Loucy (cell line): ENCODE data around the gene NKAIN4.

Experiments used
- CTCF ChIP-seq: fragments of 200-600 bp; sonication (generic); conservative IDR thresholded peaks from 2 replicates; pipeline ENCODE4 v1.5.1; 2014; ENCODE audit warnings: mild to moderate bottlenecking, antibody characterized with exemption, low read length
- EZH2phosphoT487 ChIP-seq: fragments of 200-600 bp; IDR thresholded peaks from 2 replicates; pipeline ENCODE4 v1.6.1; 2018; ENCODE audit warnings: antibody characterized with exemption, mild to moderate bottlenecking, moderate library complexity, borderline replicate concordance

DNA sequence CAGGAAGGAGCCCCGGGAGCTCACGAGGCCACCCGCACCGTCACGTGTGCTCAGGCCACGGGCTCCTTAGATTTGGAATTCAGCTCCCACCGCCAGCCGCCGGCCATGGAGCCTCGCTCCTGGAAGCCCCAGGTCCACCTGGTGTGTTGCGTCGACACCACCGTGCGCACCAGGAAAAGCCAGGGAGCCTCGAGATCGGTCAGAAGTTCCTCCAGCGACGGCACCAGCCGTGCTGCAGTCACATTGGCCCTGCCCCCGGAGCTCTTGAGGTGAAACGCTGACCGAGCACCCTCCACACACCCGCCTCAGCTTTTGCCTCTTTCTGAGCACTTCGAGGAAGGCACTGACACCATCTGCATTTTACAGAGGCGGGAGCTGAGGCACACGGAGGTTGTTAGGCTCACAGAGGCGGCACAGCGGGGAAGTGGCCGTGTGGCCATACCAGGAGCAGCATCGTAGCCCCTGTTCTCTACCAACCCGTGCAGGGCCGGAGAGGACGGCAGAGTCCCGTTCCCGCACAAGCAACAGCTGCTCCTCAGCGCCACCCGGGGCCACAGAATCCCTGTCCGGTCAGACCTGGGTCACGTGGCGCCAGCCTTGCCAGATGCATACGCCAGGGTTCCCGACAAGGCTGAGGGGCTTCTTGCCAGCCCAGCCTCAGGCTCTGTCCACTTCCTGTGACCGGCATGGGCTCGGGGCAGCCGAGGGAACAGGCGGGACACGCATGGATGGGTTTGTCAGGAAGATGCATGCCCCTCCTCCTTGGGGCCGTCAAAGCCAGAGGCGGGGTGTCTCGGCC lies 7.6 kb downstream of the NKAIN4 start:
- TF ChIP-seq CTCF (no peak), EZH2phosphoT487 (no peak)
